ENCODE data around the gene PIGL. TPM values are rescaled to one million over a fixed set of nuclear protein-coding genes. Genes with fewer than 3 reads are reported as not detected.

The PIGL gene
- total and polyA plus RNA-seq, 10 donors = 14.5 to 81.9 (median 59.6) TPM

- H3K27ac ChIP-seq = no peak overlapping the region
- WGBS, 5 donors = 92 to 98% (median 96%) methylated on average over 3 of the region's 3 CpGs
- no peaks in the 10 kb centered on the region for H3K27me3 ChIP-seq (replicated peaks in 1 of 7)
- no peak for DNase-seq
- peaks cover 0 to 88% (median 19%) of the 10 kb centered on the region in 6 donors for H3K36me3 ChIP-seq
- no peaks in the 10 kb centered on the region for H3K9me3 ChIP-seq
- H3K4me1 ChIP-seq = no peaks in the 10 kb centered on the region
- intact Hi-C loops (cut with DNase I; ENCODE audit: low total_unique reads) = no loop called here
- H3K4me3 ChIP-seq = no peak overlapping the region
- TF ChIP-seq POLR2A (IDR thresholded peaks at IDR 0.05) (no peak), CTCF (IDR thresholded peaks at IDR 0.05 in 8 of 11, conservative IDR thresholded peaks at IDR 0.05 in 3 of 11) (no peak), POLR2AphosphoS5 (IDR thresholded peaks at IDR 0.05) (no peak)
These were observed 105.6 kb downstream of the PIGL start for GRCh38 chr17:16322636-16323035.

GRCh38 chr17:16325964-16326363 is 109.0 kb downstream of the PIGL start:
- Histone ChIP-seq H3K36me3 (peaks cover 0 to 68% (median 18%) of the 10 kb centered on the region in 6 donors), H3K27ac (no peak overlapping the region), H3K4me3 (no peak overlapping the region), H3K9me3 (no peaks in the 10 kb centered on the region), H3K27me3 (replicated peaks in 1 of 7) (no peaks in the 10 kb centered on the region), H3K4me1 (no peaks in the 10 kb centered on the region)
- intact Hi-C loops (cut with DNase I; ENCODE audit: low total_unique reads) = no loop called here
- 80 to 100% (median 95%) methylated on average over 1 of the region's 1 CpG for WGBS, 5 donors
- DNase-seq = no peak
- TF ChIP-seq POLR2A (IDR thresholded peaks at IDR 0.05) (no peak), CTCF (IDR thresholded peaks at IDR 0.05 in 8 of 11, conservative IDR thresholded peaks at IDR 0.05 in 3 of 11) (no peak), POLR2AphosphoS5 (IDR thresholded peaks at IDR 0.05) (no peak)

GRCh38 chr17:16327018-16327417 is 110.0 kb downstream of the PIGL start:
- intact Hi-C loops (cut with DNase I; ENCODE audit: low total_unique reads) = no loop called here
- no peak for DNase-seq
- 86 to 96% (median 94%) methylated on average over 3 of the region's 3 CpGs for WGBS, 5 donors
- Histone ChIP-seq H3K4me1 (no peaks in the 10 kb centered on the region), H3K9me3 (no peaks in the 10 kb centered on the region), H3K4me3 (no peak overlapping the region), H3K27ac (no peak overlapping the region), H3K36me3 (peaks cover 0 to 60% (median 17%) of the 10 kb centered on the region in 6 donors), H3K27me3 (replicated peaks in 1 of 7) (no peaks in the 10 kb centered on the region)
- TF ChIP-seq POLR2AphosphoS5 (IDR thresholded peaks at IDR 0.05) (no peak), POLR2A (IDR thresholded peaks at IDR 0.05) (no peak), CTCF (IDR thresholded peaks at IDR 0.05 in 8 of 11, conservative IDR thresholded peaks at IDR 0.05 in 3 of 11) (no peak)

- no peaks in the 10 kb centered on the region for H3K4me1 ChIP-seq
- H3K9me3 ChIP-seq = no peaks in the 10 kb centered on the region
- TF ChIP-seq POLR2AphosphoS5 (IDR thresholded peaks at IDR 0.05) (no peak), CTCF (IDR thresholded peaks at IDR 0.05 in 8 of 11, conservative IDR thresholded peaks at IDR 0.05 in 3 of 11) (no peak), POLR2A (IDR thresholded peaks at IDR 0.05) (no peak)
- no peak for DNase-seq
- no peak overlapping the region for H3K4me3 ChIP-seq
- intact Hi-C loops (cut with DNase I; ENCODE audit: low total_unique reads) = no loop called here
- H3K27me3 ChIP-seq (replicated peaks in 1 of 7) = no peaks in the 10 kb centered on the region
- H3K36me3 ChIP-seq = peaks cover 0 to 41% (median 17%) of the 10 kb centered on the region in 6 donors
- no peak overlapping the region for H3K27ac ChIP-seq
- WGBS, 5 donors = 44 to 75% (median 64%) methylated on average over 1 of the region's 1 CpG
These were observed 112.0 kb downstream of the PIGL start for GRCh38 chr17:16328997-16329396.

Measured in spleen (tissue), 11 donors.